CD4-positive, alpha-beta T cell treated with Interleukin-10 for 1 hour (primary cell): ENCODE results near the gene GAPDH.
"Not testable (repeated sequence)": the region's sequence is repeated elsewhere in the genome, so short reads cannot be mapped to it uniquely, and the experiment has no call there.

Experiments used
- DNase-seq: peaks from one replicate; pipeline ENCODE4 v3.0.0-alpha.2; 2020

Gene GAPDH

GRCh38 chr12:6533923-6534694, at the start of gene GAPDH:
GAPDH (plus strand) TSS chr12:6534517; CDS start chr12:6534833, 316 bp downstream.
- DNase-seq: peak; percentile 87

- no peak for DNase-seq
Measured at GRCh38 chr12:6488240-6488639, 46.1 kb upstream of the GAPDH start.

- DNase-seq: no peak
Measured at GRCh38 chr12:6489449-6489848, 44.9 kb upstream of the GAPDH start.

GRCh38 chr12:6490673-6491072, 43.6 kb upstream of the GAPDH start:
- not testable (repeated sequence) for DNase-seq

- peak; percentile 96 for DNase-seq
Measured at GRCh38 chr12:6492838-6493496, 41.4 kb upstream of the GAPDH start, which contains the start of gene MRPL51. MRPL51 (minus strand) TSS chr12:6493262; CDS start chr12:6493136, 126 bp downstream.

- DNase-seq: peak; percentile 97
Measured at GRCh38 chr12:6493497-6494257, 40.6 kb upstream of the GAPDH start, which contains the start of gene NCAPD2. NCAPD2 (plus strand) TSS chr12:6494102; CDS start chr12:6495099, 997 bp downstream.

- no peak for DNase-seq
Measured at GRCh38 chr12:6494258-6494743, 40.0 kb upstream of the GAPDH start.

- DNase-seq: no peak
Measured at GRCh38 chr12:6494968-6495367, 39.3 kb upstream of the GAPDH start.

GRCh38 chr12:6497291-6497690, 37.0 kb upstream of the GAPDH start:
- not testable (repeated sequence) for DNase-seq

GRCh38 chr12:6500466-6500865, 33.9 kb upstream of the GAPDH start:
- no peak for DNase-seq

- no peak for DNase-seq
Measured at GRCh38 chr12:6507102-6507998, 27.0 kb upstream of the GAPDH start.

GRCh38 chr12:6508087-6508486, 26.2 kb upstream of the GAPDH start:
- DNase-seq: no peak

- DNase-seq: no peak
Measured at GRCh38 chr12:6520186-6520585, 14.1 kb upstream of the GAPDH start.

- DNase-seq: no peak
Measured at GRCh38 chr12:6522193-6522592, 12.1 kb upstream of the GAPDH start.

- DNase-seq: no peak
Measured at GRCh38 chr12:6523708-6524107, 10.6 kb upstream of the GAPDH start.

GRCh38 chr12:6524648-6525047, 9.7 kb upstream of the GAPDH start:
- no peak for DNase-seq

GRCh38 chr12:6526201-6526600, 8.1 kb upstream of the GAPDH start:
- DNase-seq: no peak

GRCh38 chr12:6526766-6527525, 7.4 kb upstream of the GAPDH start:
- DNase-seq: no peak

- DNase-seq: no peak
Measured at GRCh38 chr12:6527711-6528110, 6.6 kb upstream of the GAPDH start.

GRCh38 chr12:6528539-6529235, 5.6 kb upstream of the GAPDH start:
- DNase-seq: no peak

- no peak for DNase-seq
Measured at GRCh38 chr12:6529291-6529737, 5.0 kb upstream of the GAPDH start.
